HEK293 (cell line): ENCODE results near the gene USP51.

ENCODE experiments used
- YY1 ChIP-seq: fragments of 450-650 bp; formaldehyde crosslinking; IDR thresholded peaks from 2 replicates; pipeline ENCODE4 v1.5.1; 2018; ENCODE audit warnings: missing biosample characterization, missing genetic modification characterization
- ZNF768 ChIP-seq: fragments of 450-650 bp; formaldehyde crosslinking; IDR thresholded peaks from 2 replicates; pipeline ENCODE4 v1.5.1; 2018; ENCODE audit warnings: missing biosample characterization, mild to moderate bottlenecking, missing genetic modification characterization

DNA sequence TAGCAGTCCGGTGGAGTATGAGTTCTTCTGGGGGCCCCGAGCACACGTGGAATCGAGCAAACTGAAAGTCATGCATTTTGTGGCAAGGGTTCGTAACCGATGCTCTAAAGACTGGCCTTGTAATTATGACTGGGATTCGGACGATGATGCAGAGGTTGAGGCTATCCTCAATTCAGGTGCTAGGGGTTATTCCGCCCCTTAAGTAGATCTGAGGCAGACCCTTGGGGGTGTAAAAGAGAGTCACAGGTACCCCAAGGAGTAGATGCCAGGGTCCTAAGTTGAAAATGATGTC lies 36.9 kb downstream of the USP51 start:
- TF ChIP-seq YY1 (tag by site-specific recombination) (no peak), ZNF768 (tag by site-specific recombination) (no peak)
